HEK293 (cell line): ENCODE results near the gene GABRG1.

Experiments used
- CTCF ChIA-PET: fragments of 350-600 bp; formaldehyde crosslinking; extraction: SDS; loops from one replicate; lab custom pipeline; 2021; ENCODE audit warnings: antibody characterized with exemption; lab: Yijun Ruan, JAX
- POLR2A ChIA-PET: fragments of 300-600 bp; formaldehyde crosslinking; extraction: SDS; loops from one replicate; lab custom pipeline; 2020; ENCODE audit warnings: antibody characterized with exemption, inconsistent platforms; lab: Yijun Ruan, JAX
- H3K27ac ChIP-seq: fragments of 200-500 bp; sonication (Bioruptor generic); 2 replicates; pipeline ENCODE4 v1.5.1; 2014; ENCODE audit warnings: low read depth, low read length, control low read depth, inconsistent platforms; ENCODE audit errors: extremely low read depth
- H3K36me3 ChIP-seq, 2 experiments: fragments of 200-500 bp in 1 of 2; sonication (Bioruptor generic) in 1 of 2; 1 replicate in 1 of 2; 2 replicates in 1 of 2; pipeline ENCODE4 v1.5.1; 2014 to 2017; ENCODE audit warnings: inconsistent platforms in 2 of 2, low read length in 2 of 2; ENCODE audit not compliant: control insufficient read depth in 2 of 2, insufficient read depth in 1 of 2
- H3K4me1 ChIP-seq: fragments of 200-500 bp; sonication (Bioruptor generic); 2 replicates; pipeline ENCODE4 v1.5.1; 2014; ENCODE audit warnings: mild to moderate bottlenecking, low read length, inconsistent platforms; ENCODE audit not compliant: control insufficient read depth, insufficient read depth
- H3K4me3 ChIP-seq: 2 replicates; pipeline ENCODE4 v1.5.1; 2011; ENCODE audit warnings: low read depth, mild to moderate bottlenecking, control low read depth, low read length, moderate library complexity
- H3K9me3 ChIP-seq: fragments of 200-500 bp; sonication (Bioruptor generic); 2 replicates; pipeline ENCODE4 v1.5.1; 2014; ENCODE audit warnings: low read depth, low read length, inconsistent platforms; ENCODE audit not compliant: control insufficient read depth, insufficient read depth
- KLF17 ChIP-seq: fragments of 450-650 bp; formaldehyde crosslinking; IDR thresholded peaks from 2 replicates; pipeline ENCODE4 v1.5.1; 2016; ENCODE audit warnings: missing biosample characterization, missing genetic modification characterization
- KLF8 ChIP-seq: fragments of 450-650 bp; formaldehyde crosslinking; IDR thresholded peaks from 2 replicates; pipeline ENCODE4 v1.5.1; 2016; ENCODE audit warnings: missing biosample characterization, missing genetic modification characterization
- SALL2 ChIP-seq: fragments of 450-650 bp; formaldehyde crosslinking; IDR thresholded peaks from 2 replicates; pipeline ENCODE4 v1.5.0; 2017; ENCODE audit warnings: missing biosample characterization, mild to moderate bottlenecking, missing genetic modification characterization, borderline replicate concordance
- SCRT2 ChIP-seq: fragments of 450-650 bp; formaldehyde crosslinking; IDR thresholded peaks from 2 replicates; pipeline ENCODE4 v1.5.1; 2016; ENCODE audit warnings: missing biosample characterization, missing genetic modification characterization
- TCF7L2 ChIP-seq: IDR thresholded peaks from 2 replicates; pipeline ENCODE4 v1.6.1; 2011; ENCODE audit warnings: low read depth, mild to moderate bottlenecking, inconsistent platforms, low read length, moderate library complexity, borderline replicate concordance
- WT1 ChIP-seq: fragments of 450-650 bp; formaldehyde crosslinking; IDR thresholded peaks from 2 replicates; pipeline ENCODE4 v1.5.1; 2016; ENCODE audit warnings: missing biosample characterization, missing genetic modification characterization
- ZNF10 ChIP-seq: fragments of 450-650 bp; formaldehyde crosslinking; IDR thresholded peaks from 2 replicates; pipeline ENCODE4 v1.5.1; 2017; ENCODE audit warnings: missing biosample characterization, missing genetic modification characterization
- ZNF175 ChIP-seq: fragments of 450-650 bp; formaldehyde crosslinking; IDR thresholded peaks from 2 replicates; pipeline ENCODE4 v1.5.1; 2016; ENCODE audit warnings: missing biosample characterization, missing genetic modification characterization
- ZNF394 ChIP-seq: fragments of 450-650 bp; formaldehyde crosslinking; IDR thresholded peaks from 2 replicates; pipeline ENCODE4 v1.5.1; 2016; ENCODE audit warnings: missing biosample characterization, missing genetic modification characterization, mild to moderate bottlenecking, moderate library complexity, borderline replicate concordance
- ZNF501 ChIP-seq: fragments of 450-650 bp; formaldehyde crosslinking; IDR thresholded peaks from 2 replicates; pipeline ENCODE4 v1.5.1; 2016; ENCODE audit warnings: missing biosample characterization, missing genetic modification characterization
- ZNF529 ChIP-seq: fragments of 450-650 bp; formaldehyde crosslinking; IDR thresholded peaks from 2 replicates; pipeline ENCODE4 v1.5.1; 2017; ENCODE audit warnings: missing genetic modification characterization, missing biosample characterization; ENCODE audit not compliant: insufficient replicate concordance
- ZNF596 ChIP-seq: fragments of 450-650 bp; IDR thresholded peaks from 2 replicates; pipeline ENCODE4 v1.5.0; 2018; ENCODE audit warnings: missing biosample characterization, mild to moderate bottlenecking, missing genetic modification characterization, moderate library complexity
- ZNF623 ChIP-seq: fragments of 450-650 bp; formaldehyde crosslinking; IDR thresholded peaks from 2 replicates; pipeline ENCODE4 v1.5.1; 2016; ENCODE audit warnings: missing biosample characterization, missing genetic modification characterization
- ZNF658 ChIP-seq: fragments of 450-650 bp; formaldehyde crosslinking; IDR thresholded peaks from 2 replicates; pipeline ENCODE4; 2016; ENCODE audit warnings: missing biosample characterization, missing genetic modification characterization
- ZNF660 ChIP-seq: fragments of 450-650 bp; IDR thresholded peaks from 2 replicates; pipeline ENCODE4 v1.5.1; 2018; ENCODE audit warnings: missing biosample characterization, mild to moderate bottlenecking, missing genetic modification characterization
- ZNF747 ChIP-seq: fragments of 450-650 bp; formaldehyde crosslinking; IDR thresholded peaks from 2 replicates; pipeline ENCODE4 v1.5.1; 2016; ENCODE audit warnings: missing biosample characterization, missing genetic modification characterization
- ZXDB ChIP-seq: fragments of 450-650 bp; formaldehyde crosslinking; IDR thresholded peaks from 2 replicates; pipeline ENCODE4 v1.5.1; 2016; ENCODE audit warnings: missing biosample characterization, missing genetic modification characterization
- TF ChIP-seq, protein P1 (sequence below): fragments of 450-650 bp; formaldehyde crosslinking; IDR thresholded peaks from 2 replicates; pipeline ENCODE4 v1.5.1; 2016; ENCODE audit warnings: missing biosample characterization, missing genetic modification characterization
- TF ChIP-seq, protein P2 (sequence below): fragments of 450-650 bp; formaldehyde crosslinking; IDR thresholded peaks from 2 replicates; pipeline ENCODE4 v1.5.1; 2017; ENCODE audit warnings: missing biosample characterization, missing genetic modification characterization
- TF ChIP-seq, protein P3 (sequence below): fragments of 450-650 bp; formaldehyde crosslinking; IDR thresholded peaks from 2 replicates; pipeline ENCODE4 v1.5.1; 2016; ENCODE audit warnings: missing biosample characterization, missing genetic modification characterization
- TF ChIP-seq, protein P4 (sequence below): fragments of 450-650 bp; formaldehyde crosslinking; IDR thresholded peaks from 2 replicates; pipeline ENCODE4 v1.5.1; 2016; ENCODE audit warnings: missing biosample characterization, missing genetic modification characterization
- TF ChIP-seq, protein P5 (sequence below): fragments of 450-650 bp; formaldehyde crosslinking; IDR thresholded peaks from 2 replicates; pipeline ENCODE4 v1.5.1; 2017; ENCODE audit warnings: missing biosample characterization, missing genetic modification characterization

The GABRG1 gene

DNA sequence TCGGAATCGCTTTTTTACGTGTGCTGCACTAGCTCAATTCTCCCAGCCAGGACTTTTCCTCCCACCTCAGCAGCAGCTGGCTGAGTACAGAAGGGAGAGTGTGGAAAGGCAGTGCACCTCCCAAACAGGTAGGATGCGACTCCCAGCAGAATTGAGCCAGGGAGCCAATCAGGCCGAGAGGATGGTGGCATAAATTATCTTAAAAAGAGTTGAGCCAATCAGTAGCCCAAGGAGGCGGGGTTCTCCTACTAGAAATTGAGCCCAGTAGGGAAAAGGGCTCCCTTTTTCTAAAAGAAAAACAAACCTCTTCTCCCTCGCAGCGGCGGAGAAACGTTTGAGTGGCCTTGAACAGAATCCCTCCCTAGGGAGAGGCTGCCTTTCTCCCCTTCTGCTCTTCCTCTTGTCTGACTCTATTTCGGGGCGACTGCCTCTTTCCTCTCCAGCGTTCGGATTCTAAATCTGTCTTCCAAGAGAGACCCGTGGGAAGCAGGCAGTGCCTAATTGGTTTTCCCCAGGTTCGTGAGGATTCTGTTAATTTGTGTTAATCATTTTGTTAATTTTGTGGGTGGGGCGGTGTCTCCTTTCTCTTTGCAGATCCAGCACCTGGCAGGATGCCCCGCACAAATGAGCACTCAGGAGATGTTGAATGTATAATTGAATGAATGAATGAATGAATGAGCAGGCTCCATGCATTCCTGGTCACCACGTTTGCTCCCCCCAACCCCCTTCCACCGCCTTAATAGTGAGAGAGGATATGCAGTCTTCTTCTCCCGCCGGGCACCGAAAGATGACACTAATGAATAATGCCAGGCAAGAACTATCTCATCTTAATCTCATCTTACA lies at the start of gene GABRG1:
Gene GABRG1 (minus strand): TSS at position 142 of the 843 bp plus-strand sequence. CDS start 141 bp downstream, at position 1.
- Histone ChIP-seq H3K36me3 (no peaks in the 10 kb centered on the region), H3K27ac (no peak within 1 kb of the TSS), H3K4me3 (no peak within 1 kb of the TSS), H3K9me3 (no peaks in the 10 kb centered on the region), H3K4me1 (no peaks in the 10 kb centered on the region)
- ChIA-PET POLR2A (no interaction called here), CTCF (no interaction called here)
- TF ChIP-seq SALL2 (no peak), ZNF175 (tag by site-specific recombination) (no peak), SCRT2 (tag by site-specific recombination) (no peak), ZNF394 (tag by site-specific recombination) (no peak), ZXDB (tag by site-specific recombination) (no peak), ZNF658 (no peak), ZNF596 (no peak), ZNF529 (tag by site-specific recombination) (no peak), ZNF623 (tag by site-specific recombination) (no peak)
- TF ChIP-seq, protein P1, sequence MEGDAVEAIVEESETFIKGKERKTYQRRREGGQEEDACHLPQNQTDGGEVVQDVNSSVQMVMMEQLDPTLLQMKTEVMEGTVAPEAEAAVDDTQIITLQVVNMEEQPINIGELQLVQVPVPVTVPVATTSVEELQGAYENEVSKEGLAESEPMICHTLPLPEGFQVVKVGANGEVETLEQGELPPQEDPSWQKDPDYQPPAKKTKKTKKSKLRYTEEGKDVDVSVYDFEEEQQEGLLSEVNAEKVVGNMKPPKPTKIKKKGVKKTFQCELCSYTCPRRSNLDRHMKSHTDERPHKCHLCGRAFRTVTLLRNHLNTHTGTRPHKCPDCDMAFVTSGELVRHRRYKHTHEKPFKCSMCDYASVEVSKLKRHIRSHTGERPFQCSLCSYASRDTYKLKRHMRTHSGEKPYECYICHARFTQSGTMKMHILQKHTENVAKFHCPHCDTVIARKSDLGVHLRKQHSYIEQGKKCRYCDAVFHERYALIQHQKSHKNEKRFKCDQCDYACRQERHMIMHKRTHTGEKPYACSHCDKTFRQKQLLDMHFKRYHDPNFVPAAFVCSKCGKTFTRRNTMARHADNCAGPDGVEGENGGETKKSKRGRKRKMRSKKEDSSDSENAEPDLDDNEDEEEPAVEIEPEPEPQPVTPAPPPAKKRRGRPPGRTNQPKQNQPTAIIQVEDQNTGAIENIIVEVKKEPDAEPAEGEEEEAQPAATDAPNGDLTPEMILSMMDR (tag by site-specific recombination), result no peak
- TF ChIP-seq, protein P2, sequence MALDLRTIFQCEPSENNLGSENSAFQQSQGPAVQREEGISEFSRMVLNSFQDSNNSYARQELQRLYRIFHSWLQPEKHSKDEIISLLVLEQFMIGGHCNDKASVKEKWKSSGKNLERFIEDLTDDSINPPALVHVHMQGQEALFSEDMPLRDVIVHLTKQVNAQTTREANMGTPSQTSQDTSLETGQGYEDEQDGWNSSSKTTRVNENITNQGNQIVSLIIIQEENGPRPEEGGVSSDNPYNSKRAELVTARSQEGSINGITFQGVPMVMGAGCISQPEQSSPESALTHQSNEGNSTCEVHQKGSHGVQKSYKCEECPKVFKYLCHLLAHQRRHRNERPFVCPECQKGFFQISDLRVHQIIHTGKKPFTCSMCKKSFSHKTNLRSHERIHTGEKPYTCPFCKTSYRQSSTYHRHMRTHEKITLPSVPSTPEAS (tag by site-specific recombination), result no peak
- TF ChIP-seq, protein P3, sequence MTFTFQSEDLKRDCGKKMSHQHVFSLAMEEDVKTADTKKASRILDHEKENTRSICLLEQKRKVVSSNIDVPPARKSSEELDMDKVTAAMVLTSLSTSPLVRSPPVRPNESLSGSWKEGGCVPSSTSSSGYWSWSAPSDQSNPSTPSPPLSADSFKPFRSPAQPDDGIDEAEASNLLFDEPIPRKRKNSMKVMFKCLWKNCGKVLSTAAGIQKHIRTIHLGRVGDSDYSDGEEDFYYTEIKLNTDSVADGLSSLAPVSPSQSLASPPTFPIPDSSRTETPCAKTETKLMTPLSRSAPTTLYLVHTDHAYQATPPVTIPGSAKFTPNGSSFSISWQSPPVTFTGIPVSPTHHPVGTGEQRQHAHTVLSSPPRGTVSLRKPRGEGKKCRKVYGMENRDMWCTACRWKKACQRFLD (tag by site-specific recombination), result no peak
- TF ChIP-seq, protein P4, sequence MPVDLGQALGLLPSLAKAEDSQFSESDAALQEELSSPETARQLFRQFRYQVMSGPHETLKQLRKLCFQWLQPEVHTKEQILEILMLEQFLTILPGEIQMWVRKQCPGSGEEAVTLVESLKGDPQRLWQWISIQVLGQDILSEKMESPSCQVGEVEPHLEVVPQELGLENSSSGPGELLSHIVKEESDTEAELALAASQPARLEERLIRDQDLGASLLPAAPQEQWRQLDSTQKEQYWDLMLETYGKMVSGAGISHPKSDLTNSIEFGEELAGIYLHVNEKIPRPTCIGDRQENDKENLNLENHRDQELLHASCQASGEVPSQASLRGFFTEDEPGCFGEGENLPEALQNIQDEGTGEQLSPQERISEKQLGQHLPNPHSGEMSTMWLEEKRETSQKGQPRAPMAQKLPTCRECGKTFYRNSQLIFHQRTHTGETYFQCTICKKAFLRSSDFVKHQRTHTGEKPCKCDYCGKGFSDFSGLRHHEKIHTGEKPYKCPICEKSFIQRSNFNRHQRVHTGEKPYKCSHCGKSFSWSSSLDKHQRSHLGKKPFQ (tag by site-specific recombination), result no peak

- Histone ChIP-seq H3K9me3 (no peaks in the 10 kb centered on the region), H3K27ac (no peak overlapping the region), H3K36me3 (no peaks in the 10 kb centered on the region), H3K4me1 (no peaks in the 10 kb centered on the region), H3K4me3 (no peak overlapping the region)
- CTCF ChIA-PET, result no interaction called here
- no peak for TF ChIP-seq ZNF747 (tag by site-specific recombination)
- TF ChIP-seq, protein P5, sequence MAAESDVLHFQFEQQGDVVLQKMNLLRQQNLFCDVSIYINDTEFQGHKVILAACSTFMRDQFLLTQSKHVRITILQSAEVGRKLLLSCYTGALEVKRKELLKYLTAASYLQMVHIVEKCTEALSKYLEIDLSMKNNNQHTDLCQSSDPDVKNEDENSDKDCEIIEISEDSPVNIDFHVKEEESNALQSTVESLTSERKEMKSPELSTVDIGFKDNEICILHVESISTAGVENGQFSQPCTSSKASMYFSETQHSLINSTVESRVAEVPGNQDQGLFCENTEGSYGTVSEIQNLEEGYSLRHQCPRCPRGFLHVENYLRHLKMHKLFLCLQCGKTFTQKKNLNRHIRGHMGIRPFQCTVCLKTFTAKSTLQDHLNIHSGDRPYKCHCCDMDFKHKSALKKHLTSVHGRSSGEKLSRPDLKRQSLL, result no peak
- TF ChIP-seq WT1, result no peak
- no peak for TF ChIP-seq ZNF501 (tag by site-specific recombination)
- no peak for TF ChIP-seq ZNF660
- TF ChIP-seq ZNF10 (tag by site-specific recombination), result no peak
- no peak for TF ChIP-seq KLF17
- TF ChIP-seq TCF7L2, result no peak
- TF ChIP-seq KLF8, result no peak
- POLR2A ChIA-PET, result no interaction called here
Observed at GRCh38 chr4:46146993-46147392, 23.1 kb upstream of the GABRG1 start.
